GM19467 (cell line): ENCODE measurements around the gene AP3D1.

ENCODE experiments used
- ATAC-seq: cut with Tn5 transposase; IDR thresholded peaks from one replicate; pipeline ENCODE4 v1.9.1; 2021; ENCODE audit warnings: mild to moderate bottlenecking, moderate library complexity; ENCODE audit not compliant: unreplicated experiment

Gene AP3D1

DNA sequence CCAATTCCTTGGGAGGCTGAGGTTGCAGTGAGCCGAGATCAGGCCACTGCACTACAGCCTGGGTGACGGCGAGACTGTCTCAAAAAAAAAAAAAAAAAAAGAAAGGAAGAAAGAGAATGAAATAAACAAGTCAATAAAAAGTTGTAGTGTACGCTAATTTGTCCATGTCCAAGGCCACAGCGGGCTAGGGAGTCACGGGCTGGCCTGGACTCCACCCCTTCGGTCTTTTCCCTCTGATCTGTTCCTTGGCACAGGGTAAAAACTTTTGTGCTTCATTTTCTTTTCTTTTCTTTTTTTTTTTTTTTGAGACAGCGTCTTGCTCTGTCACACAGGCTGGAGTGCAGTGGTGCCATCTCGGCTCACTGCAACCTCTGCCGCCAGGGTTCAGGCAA is 80.9 kb downstream of the AP3D1 start:
- no peak for ATAC-seq

DNA sequence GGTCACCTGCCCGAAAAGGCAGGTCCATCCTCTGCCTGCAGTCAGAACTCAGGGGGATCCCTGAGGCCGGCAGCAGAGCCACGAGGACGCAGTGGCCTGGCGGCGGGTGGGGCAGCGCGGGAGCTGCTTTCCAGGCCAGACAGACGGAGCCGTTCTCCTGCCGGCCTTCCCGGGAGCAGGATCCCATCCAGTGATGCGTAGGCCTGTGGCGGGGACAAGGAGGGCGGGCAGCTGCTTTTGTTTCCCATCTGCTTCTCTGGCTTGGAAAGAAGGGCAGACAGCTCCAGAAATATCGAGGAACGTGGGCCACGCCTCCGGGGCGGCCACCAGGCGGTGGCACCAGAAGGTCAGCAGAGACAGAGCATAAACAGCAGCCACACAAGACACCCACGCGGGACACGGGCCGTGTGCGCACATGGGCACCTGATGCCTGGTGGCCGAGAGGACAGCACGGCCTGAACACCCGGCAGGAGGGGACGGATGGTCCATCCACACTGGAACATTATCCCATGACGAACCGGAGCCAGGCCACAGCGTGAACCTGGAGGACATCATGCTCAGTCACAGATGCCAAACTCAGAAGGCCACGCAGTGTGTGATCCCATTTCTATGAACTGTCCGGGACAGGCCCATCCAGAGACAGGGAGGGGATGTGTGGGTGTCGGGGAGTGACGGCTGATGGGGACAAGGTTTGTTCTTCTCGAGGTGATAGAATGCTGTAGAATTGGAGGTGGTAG is 86.4 kb downstream of the AP3D1 start:
- ATAC-seq, result no peak

DNA sequence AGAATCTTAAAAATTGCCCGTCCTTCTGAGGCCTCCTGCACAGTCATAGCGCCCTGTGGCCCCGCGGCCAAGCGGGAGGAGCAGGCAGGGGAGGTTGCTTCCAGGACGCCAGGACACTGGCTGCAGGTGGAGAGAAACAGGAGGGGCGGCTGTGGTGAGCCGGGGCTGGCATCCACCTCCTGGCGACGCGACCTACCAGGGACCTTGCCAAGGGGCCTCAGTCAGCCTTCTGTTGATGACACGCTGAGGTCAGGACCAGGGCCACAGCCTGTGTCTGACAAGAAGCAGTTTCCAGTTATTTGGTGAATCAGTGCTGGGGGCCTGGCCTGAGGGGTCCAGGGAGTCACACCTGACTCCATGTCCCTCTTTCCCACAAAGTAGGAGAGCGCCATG is 87.0 kb downstream of the AP3D1 start:
- no peak for ATAC-seq

DNA sequence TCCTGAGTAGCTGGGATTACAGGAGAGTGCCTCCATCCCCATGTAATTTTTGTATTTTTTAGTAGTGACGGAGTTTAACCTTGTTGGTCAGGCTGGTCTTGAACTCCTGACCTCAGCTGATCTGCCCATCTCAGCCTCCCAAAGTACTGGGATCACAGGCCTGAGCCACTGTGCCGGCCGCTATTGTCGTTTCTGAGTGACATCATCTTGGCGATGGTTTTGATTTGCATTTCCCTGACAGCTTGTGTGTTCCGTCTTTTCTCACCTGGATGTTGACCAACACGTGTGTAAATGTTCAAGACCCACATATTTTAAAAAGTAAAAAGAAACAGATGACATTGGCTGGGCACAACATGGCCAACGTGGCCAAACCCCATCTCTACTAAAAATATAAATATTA is 87.5 kb downstream of the AP3D1 start:
- no peak for ATAC-seq

DNA sequence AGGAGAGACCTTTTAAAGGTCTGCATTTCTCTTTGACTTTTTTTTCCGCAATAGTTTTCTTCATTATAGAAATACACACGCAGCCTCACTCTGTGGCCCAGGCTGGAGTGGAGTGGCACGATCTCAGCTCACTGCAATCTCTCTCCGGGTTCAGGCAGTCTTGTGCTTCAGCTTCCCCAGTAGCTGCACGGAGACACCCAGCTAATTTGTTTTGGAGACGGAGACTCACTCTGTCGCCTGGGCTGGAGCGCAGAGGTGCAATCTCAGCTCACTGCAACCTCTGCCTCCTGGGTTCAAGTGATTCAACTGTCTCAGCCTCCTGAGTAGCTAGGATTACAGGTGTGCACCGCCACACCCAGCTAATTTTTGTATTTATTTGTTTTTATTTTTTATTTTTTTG is 88.6 kb downstream of the AP3D1 start:
- no peak for ATAC-seq

DNA sequence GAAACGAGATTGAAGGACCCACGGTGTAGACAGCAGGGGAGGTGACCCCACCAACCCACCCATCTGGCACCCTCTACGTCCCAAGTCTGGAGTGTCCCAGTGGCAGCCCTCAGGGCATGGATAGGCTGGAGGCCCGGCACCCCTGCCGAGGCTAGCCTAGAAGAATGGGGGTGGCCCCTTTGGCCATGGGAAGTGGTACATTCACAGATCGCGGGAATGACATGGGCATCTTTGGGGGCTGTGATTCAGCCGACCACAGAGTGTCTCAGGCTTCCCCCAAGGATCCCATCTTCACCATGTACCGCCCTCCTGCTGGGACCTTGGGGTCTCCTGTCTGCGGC is 89.0 kb downstream of the AP3D1 start:
- ATAC-seq, result no peak

DNA sequence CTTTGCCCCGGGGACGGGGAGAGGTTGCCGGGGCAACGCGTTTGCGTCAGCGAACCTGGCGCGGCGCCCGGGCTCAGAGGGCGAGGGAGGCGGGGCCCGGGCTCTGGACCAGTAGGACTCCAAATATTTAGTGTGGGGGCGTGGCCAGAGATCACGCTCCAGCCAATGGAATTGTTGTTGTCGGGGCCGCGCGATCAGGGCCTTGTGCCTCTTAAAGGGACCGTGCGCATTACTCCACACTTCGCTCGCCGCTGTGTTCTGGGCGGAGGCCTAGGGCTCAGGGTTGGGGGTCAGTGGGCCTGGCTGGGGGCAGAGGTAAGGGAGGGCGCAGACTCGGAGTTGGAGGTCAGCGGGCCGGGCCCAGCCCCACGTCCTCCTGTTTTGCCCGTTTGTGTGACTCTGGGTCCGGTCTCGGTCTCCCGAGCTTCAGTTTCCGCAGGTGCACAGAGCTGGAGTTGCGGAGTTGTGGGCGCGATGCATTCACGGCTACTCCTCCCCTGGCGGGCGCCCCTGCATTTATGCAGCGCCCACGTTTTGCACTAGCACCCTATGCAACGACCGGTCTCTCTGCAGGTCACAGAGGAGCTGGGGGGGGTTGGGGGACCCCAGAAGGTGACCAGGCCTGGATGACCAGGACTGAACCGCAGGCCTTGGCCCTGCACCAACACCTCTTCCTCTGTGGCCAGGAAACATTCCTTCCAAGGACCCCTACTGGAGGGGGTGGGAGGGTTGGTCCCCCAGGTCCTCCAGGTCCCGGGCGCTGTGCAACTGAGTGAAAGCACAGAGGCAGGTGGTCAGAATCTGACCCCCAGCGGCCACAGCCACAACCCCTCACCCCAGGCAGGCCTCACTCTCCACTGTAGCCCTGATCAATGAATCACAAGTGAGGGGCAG is 89.6 kb downstream of the AP3D1 start:
- peak; percentile 69 for ATAC-seq

DNA sequence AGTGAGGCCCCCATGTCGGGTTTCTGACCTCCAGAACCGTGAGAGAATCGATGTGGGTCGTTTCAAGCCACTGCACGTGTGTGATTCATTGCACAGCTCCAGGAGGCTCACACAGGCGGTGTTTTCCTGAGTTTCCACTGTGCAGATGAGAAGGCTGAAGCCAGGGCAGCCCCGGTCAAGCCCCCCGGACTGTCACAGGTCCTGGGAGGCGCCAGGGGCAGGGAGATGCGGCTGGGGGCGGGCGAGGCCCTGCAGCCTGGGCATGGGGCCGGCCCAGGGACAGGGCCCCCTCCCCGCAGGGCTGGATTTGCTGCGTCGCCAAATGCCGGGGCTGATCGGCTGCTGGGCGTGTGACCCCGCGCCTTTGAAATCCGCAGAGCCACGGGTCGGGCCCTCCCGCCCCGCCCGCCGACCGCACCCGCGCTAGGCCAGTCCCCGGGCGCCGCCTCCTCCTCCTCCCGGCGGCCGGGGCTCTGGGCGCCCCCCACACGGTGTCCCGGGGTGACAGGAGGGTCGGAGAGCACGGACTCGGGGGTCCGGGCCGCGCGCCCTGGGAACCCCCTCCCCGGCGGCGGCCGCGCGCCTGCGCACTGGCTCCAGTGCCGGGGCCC is 90.4 kb downstream of the AP3D1 start:
- peak; percentile 19 for ATAC-seq

DNA sequence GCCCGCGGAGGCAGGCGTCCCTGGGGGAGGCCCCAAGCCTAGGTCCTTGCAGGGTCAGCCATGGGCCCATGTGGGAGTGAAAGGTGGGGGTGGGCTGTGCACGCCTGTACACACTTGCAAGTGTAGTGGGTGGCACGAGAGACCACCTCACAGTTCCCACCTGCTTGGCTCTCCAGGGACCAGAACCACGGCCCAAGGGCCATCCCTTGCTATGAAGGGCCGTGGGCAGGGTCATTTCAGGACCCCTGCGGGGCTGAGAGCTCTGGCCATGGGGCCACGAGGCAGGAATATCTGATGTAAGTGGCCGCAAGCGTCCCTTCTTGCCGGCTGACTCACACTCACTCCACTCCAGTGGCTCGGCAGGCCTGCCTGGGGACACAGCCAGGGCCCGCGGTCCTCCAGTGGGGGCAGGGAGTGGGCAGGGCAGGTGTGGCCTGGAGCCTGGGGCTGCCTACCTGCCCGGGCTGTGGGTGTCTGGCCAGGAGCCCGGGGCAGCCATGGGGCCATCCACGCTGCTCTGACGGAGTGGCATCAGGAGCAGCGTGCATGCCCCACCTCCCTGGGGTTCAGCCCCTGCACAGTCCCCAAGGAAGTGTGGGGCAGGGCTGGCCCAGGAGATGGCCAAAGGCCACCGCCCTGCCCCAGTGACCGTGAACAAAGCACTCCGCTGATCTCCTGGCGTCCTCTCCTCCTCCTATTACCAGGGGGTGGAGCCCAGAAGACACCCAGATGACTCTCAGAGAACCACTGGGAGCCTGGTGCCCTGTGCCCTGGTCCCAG is 91.8 kb downstream of the AP3D1 start:
- ATAC-seq, result no peak

DNA sequence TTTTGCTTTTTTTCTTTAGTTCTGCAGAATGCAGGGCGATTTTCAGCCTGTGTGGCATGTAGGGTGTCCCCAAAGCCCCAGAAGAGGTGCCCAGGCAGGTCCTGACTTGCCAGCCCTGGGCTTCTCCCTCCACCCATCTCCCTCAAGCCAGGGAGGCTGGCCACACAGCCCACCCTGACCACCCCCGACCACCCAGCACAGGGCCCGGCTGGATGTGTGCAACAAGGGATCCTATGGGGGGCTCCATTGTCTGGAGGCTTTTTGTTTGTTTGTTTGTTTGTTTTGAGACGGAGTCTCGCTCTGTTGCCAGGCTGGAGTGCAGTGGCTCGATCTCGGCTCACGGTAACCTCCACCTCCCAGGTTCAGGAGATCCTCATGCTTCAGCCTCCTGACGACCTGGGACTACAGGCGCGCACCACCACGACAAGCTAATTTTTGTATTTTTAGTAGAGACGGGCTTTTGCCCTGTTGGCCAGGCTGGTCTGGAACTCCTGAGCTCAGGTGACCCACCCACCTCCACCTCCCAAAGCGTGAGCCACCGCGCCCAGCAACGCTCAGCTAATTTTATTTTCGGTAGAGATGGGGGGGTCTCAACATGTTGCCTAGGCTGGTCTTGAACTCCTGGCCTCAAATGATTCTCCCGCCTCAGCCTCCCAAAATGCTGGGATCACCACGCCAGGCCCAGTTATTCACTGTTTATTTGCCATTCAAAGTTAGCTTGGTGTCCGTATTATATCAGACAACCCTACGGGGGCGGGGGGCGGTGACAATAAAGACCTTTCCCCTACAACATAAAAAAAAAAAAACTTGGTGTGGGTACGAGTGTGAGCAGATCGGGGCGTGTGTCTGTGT is 92.6 kb downstream of the AP3D1 start:
- no peak for ATAC-seq

DNA sequence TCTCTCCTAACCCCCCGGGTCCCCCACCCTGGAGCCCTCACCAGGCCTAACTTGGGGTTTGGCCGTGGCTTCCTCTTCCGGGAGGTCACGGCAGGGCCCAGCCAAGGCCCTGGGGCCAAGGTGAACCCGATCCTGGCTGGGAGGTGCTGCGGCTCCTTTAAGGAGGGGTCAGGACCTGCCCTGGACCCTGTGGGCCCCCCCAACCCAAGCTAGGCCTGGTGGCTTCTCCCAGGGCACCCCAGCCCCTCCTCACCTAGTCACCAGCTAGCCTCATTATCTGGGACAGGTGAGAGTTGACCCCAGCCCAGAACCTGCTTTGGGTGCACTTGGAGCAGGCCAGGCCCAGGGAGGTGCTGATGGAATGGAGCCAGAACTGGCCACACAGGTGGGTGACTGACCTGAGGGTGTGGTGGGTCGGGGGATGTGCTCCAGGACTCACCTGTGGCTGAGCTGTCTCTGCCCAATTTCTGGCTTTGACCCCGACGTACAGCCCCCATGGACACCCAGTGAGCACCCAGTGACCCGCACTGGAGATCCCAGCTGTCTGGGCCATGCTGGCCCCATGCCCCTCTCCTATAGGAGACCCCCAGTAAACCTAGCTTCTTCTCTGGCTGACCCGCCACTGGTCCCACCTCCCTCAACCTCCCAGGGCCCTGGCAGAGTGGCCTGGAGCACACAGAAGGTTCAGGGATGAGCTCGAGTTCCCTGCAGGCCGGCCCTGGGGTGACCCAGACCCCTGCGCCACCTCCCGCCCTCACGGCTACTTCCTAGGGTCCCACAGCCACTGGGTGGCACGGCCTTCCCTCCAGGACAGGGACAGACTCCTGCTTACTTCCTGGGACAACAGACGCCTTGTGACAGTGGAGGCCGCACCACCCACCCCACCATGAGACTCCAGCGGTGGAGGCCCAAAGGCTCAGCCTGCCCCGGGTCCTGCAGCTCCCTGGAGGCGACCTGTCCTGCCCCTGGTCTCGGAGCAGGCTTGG is 93.6 kb downstream of the AP3D1 start:
- no peak for ATAC-seq

DNA sequence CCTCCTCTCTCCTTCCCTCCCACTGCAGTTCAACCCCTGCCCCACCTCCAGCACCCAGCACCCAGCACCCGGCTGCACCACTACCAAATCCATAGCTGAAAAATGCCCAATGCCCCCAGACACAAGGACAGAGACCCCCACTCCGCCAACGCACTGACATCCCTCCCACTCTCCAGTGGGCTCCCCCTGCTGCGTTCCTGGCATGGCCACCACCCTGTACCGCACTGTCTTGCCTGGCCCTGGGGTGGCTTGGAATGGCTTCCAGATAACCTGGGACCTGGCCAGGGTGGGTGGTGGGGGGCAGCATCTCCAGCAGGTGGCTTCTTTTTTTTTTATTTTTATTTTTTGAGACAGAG is 94.6 kb downstream of the AP3D1 start:
- ATAC-seq, result no peak

DNA sequence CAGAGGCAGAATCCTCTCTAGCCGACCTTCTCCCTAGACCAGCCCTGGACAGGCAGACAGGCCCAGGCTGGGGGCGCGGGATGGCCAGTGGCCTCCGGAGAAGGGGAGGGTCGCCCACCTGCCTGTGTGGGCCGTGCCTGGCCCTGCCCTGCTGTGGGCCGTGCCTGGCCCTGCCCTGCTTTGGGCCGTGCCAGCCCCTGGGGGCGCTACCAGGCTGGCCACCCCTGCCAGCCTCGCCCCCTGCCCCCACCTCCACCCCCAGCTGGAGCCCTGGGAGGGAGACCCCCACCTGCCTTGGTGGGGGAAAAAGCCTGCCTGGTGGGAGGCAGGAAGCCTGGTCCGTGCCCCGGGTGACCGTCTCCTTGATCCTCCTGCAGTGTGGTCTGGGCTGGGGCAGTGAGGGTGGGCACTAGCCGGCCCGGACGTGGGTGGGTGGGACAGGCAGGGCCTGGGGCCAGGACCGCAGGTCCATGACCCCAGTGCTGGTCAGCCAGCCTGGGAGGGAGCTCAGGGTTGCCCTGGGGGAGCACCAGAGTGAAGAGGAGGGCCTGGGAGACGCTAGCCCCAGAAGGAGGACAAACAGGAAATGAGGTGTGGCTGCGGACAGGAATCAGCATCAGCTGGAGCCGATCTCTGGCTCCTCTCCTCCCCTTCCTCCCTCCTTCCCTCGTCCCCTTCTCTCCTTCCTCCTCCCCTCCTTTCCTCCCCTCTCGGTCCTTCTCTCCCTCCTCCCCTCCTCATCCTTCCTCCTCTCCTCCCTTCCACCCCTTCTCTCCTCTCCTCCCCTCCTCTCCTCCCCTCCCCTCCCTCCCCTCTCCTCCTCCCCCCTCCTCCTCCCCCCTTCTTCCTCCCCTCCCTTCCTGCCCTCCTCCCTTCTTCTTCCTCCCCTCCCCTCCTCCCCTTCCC is 95.2 kb downstream of the AP3D1 start:
- ATAC-seq, result no peak

DNA sequence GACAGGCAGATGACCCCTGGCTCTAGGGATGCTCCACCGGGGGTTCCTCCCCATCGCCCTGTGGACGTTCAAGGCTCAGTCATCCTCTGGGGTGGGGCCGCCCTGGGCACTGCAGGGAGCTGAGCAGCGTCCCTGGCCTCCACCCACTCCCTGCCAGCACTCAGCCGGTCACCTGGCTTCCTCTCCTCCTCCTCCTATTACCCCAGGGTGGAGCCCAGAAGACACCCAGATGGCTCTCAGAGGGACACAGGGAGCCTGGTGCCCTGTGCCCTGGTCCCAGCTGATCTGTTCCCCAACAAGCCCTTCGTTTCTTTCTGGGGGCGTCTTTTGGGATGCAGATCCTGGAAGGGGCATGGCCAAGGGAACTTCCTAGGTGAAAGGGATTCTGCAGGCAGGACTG is 96.6 kb downstream of the AP3D1 start:
- no peak for ATAC-seq

DNA sequence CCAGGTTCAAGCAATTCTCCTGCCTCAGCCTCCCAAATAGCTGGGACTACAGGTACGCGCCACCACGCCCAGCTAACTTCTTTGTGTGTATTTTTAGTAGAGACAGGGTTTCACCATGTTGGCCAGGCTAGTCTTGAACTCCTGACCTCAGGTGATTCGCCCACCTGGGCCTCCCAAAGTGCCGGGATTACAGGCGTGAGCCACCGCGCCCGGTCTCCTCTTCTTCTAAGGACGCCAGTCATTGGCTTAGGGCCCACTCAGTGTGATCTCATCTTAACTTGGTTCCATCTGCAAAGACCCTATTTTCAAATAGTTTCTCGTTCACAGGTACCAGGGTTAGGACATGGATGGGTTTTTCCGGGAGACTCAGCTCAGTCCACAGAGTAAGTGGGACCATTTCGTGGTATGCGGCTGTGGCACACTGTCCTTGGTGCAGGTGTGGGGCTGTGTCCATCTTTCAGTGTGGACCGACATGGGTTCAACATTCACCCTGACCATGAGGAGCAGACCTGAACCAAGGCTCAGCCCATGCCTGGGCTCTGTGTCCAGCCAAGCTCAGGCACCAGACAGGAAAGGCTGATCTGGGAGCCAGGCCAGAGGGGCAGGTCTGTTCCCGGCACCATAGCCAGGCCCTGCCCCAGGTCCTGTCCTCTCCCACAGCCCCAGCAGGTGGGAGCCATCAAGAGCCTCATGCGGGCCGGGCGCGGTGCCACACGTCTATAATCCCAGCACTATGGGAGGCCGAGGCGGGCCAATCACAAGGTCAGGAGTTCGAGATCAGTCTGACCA is 97.6 kb downstream of the AP3D1 start:
- ATAC-seq, result no peak

DNA sequence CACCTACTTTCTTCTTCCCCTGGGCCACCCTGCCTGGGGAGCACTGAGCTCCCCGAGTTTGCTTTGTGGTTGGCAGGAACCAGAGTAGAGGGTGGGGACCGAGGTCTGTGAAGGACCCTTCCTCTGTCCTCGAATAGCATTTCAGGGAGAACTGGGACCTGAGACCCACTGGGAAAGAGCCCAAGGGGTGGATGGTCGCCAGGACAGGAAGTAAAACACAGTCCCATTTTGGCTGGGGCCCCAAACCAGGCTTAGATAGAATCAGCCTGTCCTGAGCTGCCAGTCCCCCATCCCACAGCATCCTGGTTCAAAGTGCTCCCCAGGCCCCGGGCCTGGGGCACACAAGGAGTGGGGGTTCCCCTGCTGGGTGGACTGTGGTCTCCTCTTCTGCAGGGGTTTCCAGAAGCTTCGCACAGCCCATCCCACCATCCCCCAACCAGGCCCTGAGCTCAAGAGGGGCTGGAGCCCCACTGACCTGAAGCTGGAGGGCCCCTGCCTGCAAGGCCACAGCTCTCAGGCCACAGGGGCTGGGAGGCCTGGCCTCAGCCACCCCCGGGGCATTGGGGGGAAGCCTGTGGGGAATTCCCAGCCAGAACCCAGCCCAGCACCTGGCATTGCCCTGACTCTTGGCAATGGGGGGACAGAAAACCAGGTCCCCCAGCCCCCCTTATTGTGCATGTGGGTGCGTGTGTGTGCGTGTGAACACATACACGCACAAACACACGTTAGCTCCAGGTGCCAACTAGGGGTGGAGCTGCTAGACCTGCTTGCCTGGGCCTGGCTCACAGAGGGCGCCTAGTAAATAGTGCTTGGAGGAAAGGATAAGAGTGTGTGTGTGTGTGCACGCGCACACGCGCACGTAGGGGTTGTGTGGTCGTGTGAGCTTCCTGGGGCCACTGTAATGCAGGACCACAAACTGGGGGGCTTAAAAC is 99.3 kb downstream of the AP3D1 start:
- ATAC-seq, result no peak
